Sigmoid colon (tissue), 7 donors: ENCODE data around the gene MTA1. TPM values are rescaled to one million over a fixed set of nuclear protein-coding genes. Genes with fewer than 3 reads are reported as not detected.

Source experiments
- DNase-seq: peaks from one replicate; pipeline ENCODE4 v3.0.0-alpha.2; 2019
- H3K27ac ChIP-seq, 4 donors: fragments of 200-600 bp; sonication (generic); one replicate each; pipeline ENCODE4 v1.5.1; 2016 to 2019; ENCODE audit warnings: mild to moderate bottlenecking in 1 of 4
- H3K27me3 ChIP-seq, 3 donors: fragments of 200-600 bp; sonication (generic); one replicate each; pipeline ENCODE4 v1.5.1; 2019; ENCODE audit warnings: mild to moderate bottlenecking in 1 of 3
- H3K36me3 ChIP-seq, 4 donors: fragments of 200-600 bp; sonication (generic); one replicate each; pipeline ENCODE4 v1.5.1; 2016 to 2019
- H3K4me1 ChIP-seq, 4 donors: fragments of 200-600 bp; sonication (generic); one replicate each; pipeline ENCODE4 v1.5.1; 2017 to 2019
- H3K4me3 ChIP-seq, 4 donors: fragments of 200-600 bp; sonication (generic); one replicate each; pipeline ENCODE4 v1.5.1; 2017 to 2019; ENCODE audit warnings: mild to moderate bottlenecking in 2 of 4, moderate library complexity in 1 of 4
- H3K9me3 ChIP-seq, 4 donors: fragments of 200-600 bp in 3 of 4; sonication (generic) in 3 of 4; one replicate each; pipeline versions ENCODE4 v1.5.1 to v1.6.1; 2013 to 2019
- EP300 ChIP-seq, 4 donors: sonication (generic); formaldehyde crosslinking; IDR thresholded peaks; one replicate each; pipeline ENCODE4 v1.6.1; 2017; ENCODE audit warnings: antibody characterized with exemption in 4 of 4
- POLR2A ChIP-seq, 2 donors: fragments of 450-650 bp; IDR thresholded peaks; one replicate each; pipeline ENCODE4 v1.6.1; 2016; ENCODE audit warnings: antibody characterized with exemption in 2 of 2, mild to moderate bottlenecking in 2 of 2, moderate library complexity in 2 of 2
- POLR2AphosphoS5 ChIP-seq, 4 donors: sonication (generic); formaldehyde crosslinking; IDR thresholded peaks; one replicate each; pipeline ENCODE4 v1.6.1; 2017; ENCODE audit warnings: antibody characterized with exemption in 4 of 4
- WGBS, 2 donors: extraction: QIAGEN DNeasy Blood & Tissue Kit; methylation state at CpG; one replicate each; pipeline ENCODE4 v1.1.7; 2013; 5-methylcytosine and 5-hydroxymethylcytosine counted together
- intact Hi-C: fragments of 100-400 bp; cut with DNase I; formaldehyde crosslinking; loops from one replicate; pipeline ENCODE4 v1.15.1; 2023
- polyA plus RNA-seq, 3 donors: library from polyadenylated mRNA; stranded (reverse); fragments of 200-250 nt; gene quantifications; one replicate each; pipeline ENCODE4 v1.2.3, GENCODE V29; 2013
- total RNA-seq, 4 donors: library from RNA; depleted of rRNA; stranded (reverse); fragments of >200 nt; gene quantifications; one replicate each; pipeline ENCODE4 v1.1.0, GENCODE V29; 2016
- TF ChIP-seq, protein P1 (sequence below), 4 experiments: fragments of 450-650 bp in 3 of 4; fragments of 200-600 bp in 1 of 4; IDR thresholded peaks; one replicate each; pipeline ENCODE4 v1.5.1; 2016 to 2019; ENCODE audit warnings: antibody characterized with exemption in 4 of 4, mild to moderate bottlenecking in 3 of 4, moderate library complexity in 2 of 4
- donor health status: healthy with polysubstance abuse.
- donor health status: Bipolar disorder and iron deficiency.
- donor health status: healthy.

The MTA1 gene
- total and polyA plus RNA-seq, 7 donors = 14.3 to 92.8 (median 44.7) TPM

DNA sequence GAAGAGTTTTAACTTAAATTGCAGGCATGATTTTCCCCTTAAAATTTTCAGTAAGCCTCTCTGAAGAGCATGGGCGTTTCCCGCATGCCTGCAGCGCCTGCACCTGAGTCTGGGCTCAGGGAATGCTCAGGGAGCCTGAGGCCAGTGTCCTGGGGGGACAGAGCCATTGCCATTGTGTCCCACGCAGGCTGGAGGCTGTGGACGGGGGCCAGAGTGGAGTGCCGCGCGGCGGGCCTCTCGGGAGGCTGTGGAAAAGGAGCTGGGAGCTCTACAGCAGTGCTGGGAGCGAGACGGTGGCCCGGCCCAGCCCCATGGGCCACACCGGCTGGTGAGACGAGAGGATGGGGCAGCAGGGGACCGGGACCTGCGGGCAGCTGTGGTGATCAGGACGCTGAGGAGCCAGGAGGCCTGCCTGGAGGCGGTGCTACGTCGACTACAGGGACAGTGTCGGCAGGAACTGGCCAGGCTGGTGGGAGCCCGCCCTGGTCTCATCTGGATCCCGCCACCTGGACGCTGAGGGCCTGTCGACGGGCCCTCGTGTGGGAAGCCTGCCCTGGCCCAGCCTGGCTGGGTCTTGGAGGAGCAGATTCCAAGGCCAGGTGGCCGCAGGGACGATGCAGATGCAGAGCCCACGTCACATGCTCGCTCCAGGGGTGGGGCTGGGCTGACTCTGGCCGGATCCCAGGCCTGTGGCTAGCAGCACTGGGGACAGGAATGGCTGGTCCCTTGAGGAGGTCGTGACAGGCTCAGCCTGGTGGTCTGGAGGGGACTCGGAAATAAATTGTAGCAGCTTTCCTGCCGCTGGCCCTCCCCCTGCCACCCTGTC is 79.0 kb downstream of the MTA1 start:
- TF ChIP-seq EP300 (IDR thresholded peaks at IDR 0.05) = no peak
- no peak for TF ChIP-seq POLR2AphosphoS5 (IDR thresholded peaks at IDR 0.05)
- TF ChIP-seq, protein P1, sequence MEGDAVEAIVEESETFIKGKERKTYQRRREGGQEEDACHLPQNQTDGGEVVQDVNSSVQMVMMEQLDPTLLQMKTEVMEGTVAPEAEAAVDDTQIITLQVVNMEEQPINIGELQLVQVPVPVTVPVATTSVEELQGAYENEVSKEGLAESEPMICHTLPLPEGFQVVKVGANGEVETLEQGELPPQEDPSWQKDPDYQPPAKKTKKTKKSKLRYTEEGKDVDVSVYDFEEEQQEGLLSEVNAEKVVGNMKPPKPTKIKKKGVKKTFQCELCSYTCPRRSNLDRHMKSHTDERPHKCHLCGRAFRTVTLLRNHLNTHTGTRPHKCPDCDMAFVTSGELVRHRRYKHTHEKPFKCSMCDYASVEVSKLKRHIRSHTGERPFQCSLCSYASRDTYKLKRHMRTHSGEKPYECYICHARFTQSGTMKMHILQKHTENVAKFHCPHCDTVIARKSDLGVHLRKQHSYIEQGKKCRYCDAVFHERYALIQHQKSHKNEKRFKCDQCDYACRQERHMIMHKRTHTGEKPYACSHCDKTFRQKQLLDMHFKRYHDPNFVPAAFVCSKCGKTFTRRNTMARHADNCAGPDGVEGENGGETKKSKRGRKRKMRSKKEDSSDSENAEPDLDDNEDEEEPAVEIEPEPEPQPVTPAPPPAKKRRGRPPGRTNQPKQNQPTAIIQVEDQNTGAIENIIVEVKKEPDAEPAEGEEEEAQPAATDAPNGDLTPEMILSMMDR (IDR thresholded peaks at IDR 0.05) = no peak
- TF ChIP-seq POLR2A (IDR thresholded peaks at IDR 0.05) = no peak
- H3K4me1 ChIP-seq = no peaks in the 10 kb centered on the region
- H3K27me3 ChIP-seq = no peaks in the 10 kb centered on the region
- 93% methylated on average over 36 of the region's 36 CpGs for WGBS, 2 donors
- peak overlapping the region in 2 of 4 donors; percentile 26 to 50 for H3K27ac ChIP-seq
- no peak overlapping the region for H3K4me3 ChIP-seq
- no peaks in the 10 kb centered on the region for H3K9me3 ChIP-seq
- peak; percentile 56 for DNase-seq
- intact Hi-C loops = no loop called here
- no peaks in the 10 kb centered on the region for H3K36me3 ChIP-seq

DNA sequence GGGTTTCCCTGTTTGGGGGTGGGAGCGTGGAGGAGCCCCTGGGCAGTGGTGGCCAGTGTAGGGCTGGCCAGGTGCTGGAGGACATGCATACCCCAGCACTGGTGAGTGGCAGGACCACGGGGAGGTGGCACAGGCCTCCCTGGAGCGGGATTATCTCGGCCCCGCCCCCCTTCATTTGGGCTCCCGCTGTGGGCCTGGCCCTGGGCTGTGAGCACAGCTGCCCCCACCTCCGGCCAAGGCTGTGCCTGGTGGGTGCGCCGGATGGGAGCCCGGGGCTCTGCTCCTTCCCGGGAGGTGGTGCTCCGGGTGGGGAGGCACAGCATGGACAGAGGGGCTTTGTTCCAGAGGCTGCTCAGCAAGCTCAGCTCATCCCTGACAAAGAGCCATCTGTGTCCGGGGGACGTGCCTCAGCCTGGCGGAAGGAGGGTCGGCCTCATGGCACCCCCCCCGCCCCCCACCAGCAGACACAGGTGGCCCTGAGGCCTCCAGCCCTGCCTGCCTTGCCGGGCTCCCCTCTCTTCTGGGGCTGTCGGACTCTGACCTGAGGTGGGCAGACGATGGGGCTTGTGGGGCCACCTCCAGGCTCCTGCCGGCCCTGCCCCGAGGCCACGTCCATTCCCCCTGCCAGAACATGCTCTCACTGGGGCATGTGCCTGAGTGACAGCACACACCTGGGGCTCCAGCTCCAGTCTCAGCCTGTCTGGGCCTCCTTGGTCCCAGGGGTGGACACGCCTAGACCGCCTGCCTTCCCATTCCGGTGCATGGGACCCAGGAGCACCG is 79.8 kb downstream of the MTA1 start:
- H3K4me3 ChIP-seq = no peak overlapping the region
- no peaks in the 10 kb centered on the region for H3K36me3 ChIP-seq
- no peaks in the 10 kb centered on the region for H3K4me1 ChIP-seq
- H3K27ac ChIP-seq = peak overlapping the region in 2 of 4 donors; percentile 26 to 50
- TF ChIP-seq, protein P1 (IDR thresholded peaks at IDR 0.05) = no peak
- TF ChIP-seq POLR2A (IDR thresholded peaks at IDR 0.05) (no peak), POLR2AphosphoS5 (IDR thresholded peaks at IDR 0.05) (no peak), EP300 (IDR thresholded peaks at IDR 0.05) (no peak)
- H3K9me3 ChIP-seq = no peaks in the 10 kb centered on the region
- DNase-seq = peak; percentile 73
- no peaks in the 10 kb centered on the region for H3K27me3 ChIP-seq
- intact Hi-C loops = no loop called here
- 83 to 86% methylated on average over 27 of the region's 27 CpGs for whole genome bisulfite sequencing, 2 donors

DNA sequence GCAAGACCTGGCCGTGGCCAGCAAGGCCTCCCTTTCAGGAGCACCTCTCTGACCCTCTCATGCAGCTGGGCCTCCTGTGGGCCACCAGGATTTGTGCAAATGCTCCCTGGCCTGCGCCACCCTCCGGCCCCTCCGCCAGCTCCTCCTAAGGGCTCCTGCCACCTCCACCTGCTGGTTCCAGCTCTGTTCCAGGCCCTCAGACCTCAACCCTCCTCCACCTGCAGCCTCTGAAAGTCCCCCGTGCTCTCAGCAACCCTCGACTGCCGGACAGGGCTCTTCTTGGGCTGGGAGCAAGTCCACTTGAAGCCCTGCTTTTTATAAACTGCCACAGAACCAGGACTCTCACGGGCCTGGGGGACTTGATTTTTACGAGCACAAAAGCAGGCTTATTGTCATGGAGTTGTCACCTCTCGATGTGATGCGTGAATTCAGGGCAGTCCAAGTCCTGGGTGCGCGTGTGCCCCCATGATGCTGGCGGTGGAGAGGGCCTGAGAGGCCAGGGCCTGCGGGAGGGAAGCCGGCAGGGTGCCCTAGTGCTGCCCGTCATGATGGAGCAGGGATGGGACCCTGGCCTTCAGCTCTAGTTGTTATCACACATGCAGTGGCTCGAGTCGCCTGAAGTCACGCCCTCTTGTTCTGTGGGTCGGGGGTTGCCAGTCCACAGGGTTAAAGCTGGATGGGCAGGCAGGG is 80.6 kb downstream of the MTA1 start:
- Histone ChIP-seq H3K4me3 (no peak overlapping the region), H3K4me1 (no peaks in the 10 kb centered on the region), H3K27me3 (no peaks in the 10 kb centered on the region), H3K27ac (peak overlapping the region in 1 of 4 donors; percentile 27), H3K36me3 (no peaks in the 10 kb centered on the region), H3K9me3 (no peaks in the 10 kb centered on the region)
- intact Hi-C loops = no loop called here
- WGBS, 2 donors = 77 to 89% methylated on average over 21 of the region's 21 CpGs
- peak; percentile 50 for DNase-seq
- no peak for TF ChIP-seq POLR2AphosphoS5 (IDR thresholded peaks at IDR 0.05)
- no peak for TF ChIP-seq EP300 (IDR thresholded peaks at IDR 0.05)
- TF ChIP-seq POLR2A (IDR thresholded peaks at IDR 0.05) = no peak
- TF ChIP-seq, protein P1 (IDR thresholded peaks at IDR 0.05) = no peak

DNA sequence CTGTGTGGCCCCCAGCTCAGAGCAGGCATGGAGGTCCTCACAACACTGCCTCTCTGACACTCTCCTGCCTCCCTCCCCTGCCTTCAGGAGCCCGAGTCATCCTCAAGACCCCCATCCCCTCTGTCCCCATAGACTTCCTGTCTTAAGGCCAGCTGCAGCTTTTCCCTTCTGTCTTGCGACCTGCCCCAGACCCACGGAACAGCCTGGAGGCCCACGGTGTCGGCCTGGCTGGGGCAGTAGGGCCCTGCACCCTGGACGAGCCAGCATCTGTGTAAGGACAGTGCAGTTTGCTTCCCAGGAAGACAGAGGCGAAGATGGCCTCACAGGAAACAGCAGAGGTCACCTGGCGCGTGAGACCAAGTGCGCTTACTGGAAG is 81.1 kb downstream of the MTA1 start:
- Histone ChIP-seq H3K9me3 (no peaks in the 10 kb centered on the region), H3K36me3 (no peaks in the 10 kb centered on the region), H3K27me3 (no peaks in the 10 kb centered on the region), H3K4me1 (no peaks in the 10 kb centered on the region), H3K4me3 (no peak overlapping the region), H3K27ac (no peak overlapping the region)
- intact Hi-C loops = no loop called here
- peak; percentile 41 for DNase-seq
- 50 to 70% methylated on average over 10 of the region's 10 CpGs for whole genome bisulfite sequencing, 2 donors
- TF ChIP-seq, protein P1 (IDR thresholded peaks at IDR 0.05) = no peak
- TF ChIP-seq EP300 (IDR thresholded peaks at IDR 0.05) = no peak
- no peak for TF ChIP-seq POLR2AphosphoS5 (IDR thresholded peaks at IDR 0.05)
